RWPE2 (cell line): ENCODE results near the gene B9D2.

Source experiments
- ATAC-seq: fragments of 200-7000 bp; cut with Tn5 transposase; 3 replicates; pipeline ENCODE4 v1.9.1; 2021; ENCODE audit warnings: low read depth
- DNase-seq: peaks from one replicate; pipeline ENCODE4 v3.0.0-alpha.2; 2020; ENCODE audit warnings: low spot score
- H3K27ac ChIP-seq: fragments of 450-650 bp; 2 replicates; pipeline ENCODE4 v1.5.1; 2017; ENCODE audit warnings: mild to moderate bottlenecking; ENCODE audit not compliant: poor library complexity, severe bottlenecking
- H3K27me3 ChIP-seq: fragments of 250-450 bp; sonication (Bioruptor Pico); 2 replicates; pipeline ENCODE4 v1.5.1; 2021; ENCODE audit warnings: mild to moderate bottlenecking, moderate library complexity; ENCODE audit not compliant: insufficient read depth, poor library complexity, severe bottlenecking
- H3K36me3 ChIP-seq: fragments of 250-450 bp; sonication (Bioruptor Pico); 2 replicates; pipeline ENCODE4 v1.5.1; 2020; ENCODE audit warnings: low read depth, mild to moderate bottlenecking, moderate library complexity
- H3K4me1 ChIP-seq: fragments of 250-450 bp; sonication (Bioruptor Pico); 2 replicates; pipeline ENCODE4 v1.5.1; 2021; ENCODE audit warnings: mild to moderate bottlenecking, moderate library complexity; ENCODE audit not compliant: insufficient read depth, poor library complexity, severe bottlenecking
- H3K4me3 ChIP-seq: fragments of 250-450 bp; sonication (Bioruptor Pico); 2 replicates; pipeline ENCODE4 v1.5.1; 2021; ENCODE audit warnings: mild to moderate bottlenecking, moderate library complexity; ENCODE audit not compliant: severe bottlenecking
- H3K9me3 ChIP-seq: fragments of 250-450 bp; sonication (Bioruptor Pico); 2 replicates; pipeline ENCODE4 v1.5.1; 2021; ENCODE audit warnings: mild to moderate bottlenecking, moderate library complexity; ENCODE audit not compliant: severe bottlenecking
- CTCF ChIP-seq: fragments of 450-650 bp; IDR thresholded peaks from one replicate; pipeline ENCODE4 v1.5.1; 2017; ENCODE audit warnings: mild to moderate bottlenecking, moderate library complexity; ENCODE audit not compliant: poor library complexity, severe bottlenecking

B9D2 gene

GRCh38 chr19:41377977-41378709, 14.2 kb upstream of the B9D2 start:
- TF ChIP-seq CTCF = no peak
- Histone ChIP-seq H3K4me3 (no peak overlapping the region), H3K4me1 (peaks cover 13% of the 10 kb centered on the region), H3K9me3 (no peaks in the 10 kb centered on the region), H3K27ac (no peak overlapping the region), H3K36me3 (no peaks in the 10 kb centered on the region), H3K27me3 (no peaks in the 10 kb centered on the region)
- no peak for DNase-seq
- ATAC-seq = no peak

- Histone ChIP-seq H3K4me3 (peak overlapping the region; percentile 41), H3K27me3 (no peaks in the 10 kb centered on the region), H3K9me3 (no peaks in the 10 kb centered on the region), H3K27ac (peak overlapping the region; percentile 12), H3K36me3 (no peaks in the 10 kb centered on the region), H3K4me1 (peaks cover 13% of the 10 kb centered on the region)
- TF ChIP-seq CTCF = no peak
- ATAC-seq (no peak), DNase-seq (no peak)
These were observed 13.0 kb upstream of the B9D2 start for GRCh38 chr19:41376998-41377365.

- ATAC-seq = peak; percentile 26; the same call in 2 of the 3 replicates
- no peak for DNase-seq
- H3K27me3 ChIP-seq = no peaks in the 10 kb centered on the region
- H3K36me3 ChIP-seq = no peaks in the 10 kb centered on the region
- peak within 1 kb of the TSS; percentile 12 for H3K27ac ChIP-seq
- H3K4me1 ChIP-seq = peaks cover 13% of the 10 kb centered on the region
- peak within 1 kb of the TSS; percentile 41 for H3K4me3 ChIP-seq
- no peak for TF ChIP-seq CTCF
- H3K9me3 ChIP-seq = no peaks in the 10 kb centered on the region
These were observed 12.5 kb upstream of the B9D2 start, which contains the start of gene TMEM91 for GRCh38 chr19:41376241-41376997. TSS of gene TMEM91 (plus strand) at chr19:41376533. CDS start at chr19:41378310, 1,777 bp downstream.

GRCh38 chr19:41373993-41374392, 10.0 kb upstream of the B9D2 start:
- TF ChIP-seq CTCF = no peak
- ATAC-seq (peak; percentile 62), DNase-seq (no peak)
- Histone ChIP-seq H3K36me3 (no peaks in the 10 kb centered on the region), H3K4me3 (no peak overlapping the region), H3K27ac (peak overlapping the region; percentile 29), H3K9me3 (no peaks in the 10 kb centered on the region), H3K27me3 (no peaks in the 10 kb centered on the region), H3K4me1 (peaks cover 8% of the 10 kb centered on the region)

- DNase-seq (no peak), ATAC-seq (no peak)
- H3K36me3 ChIP-seq = no peaks in the 10 kb centered on the region
- no peaks in the 10 kb centered on the region for H3K27me3 ChIP-seq
- no peak for TF ChIP-seq CTCF
- no peaks in the 10 kb centered on the region for H3K9me3 ChIP-seq
- no peak overlapping the region for H3K27ac ChIP-seq
- H3K4me1 ChIP-seq = peaks cover 17% of the 10 kb centered on the region
- H3K4me3 ChIP-seq = no peak overlapping the region
These were observed 8.6 kb upstream of the B9D2 start for GRCh38 chr19:41372501-41372900.
